Neural cell (in vitro differentiated cells): ENCODE results near the gene FHIT.

ENCODE experiments used
- EP300 ChIP-seq: fragments of 450-650 bp; conservative IDR thresholded peaks from 2 replicates; pipeline ENCODE4 v1.6.1; 2014; ENCODE audit warnings: antibody characterized with exemption, mild to moderate bottlenecking, moderate library complexity; ENCODE audit not compliant: poor library complexity, severe bottlenecking
- RAD21 ChIP-seq: fragments of 450-650 bp; conservative IDR thresholded peaks from 2 replicates; pipeline ENCODE4 v1.6.1; 2014; ENCODE audit warnings: antibody characterized with exemption, mild to moderate bottlenecking, moderate library complexity
- REST ChIP-seq: IDR thresholded peaks from 2 replicates; pipeline ENCODE4 v1.6.1; 2012; ENCODE audit warnings: borderline replicate concordance
- SMC3 ChIP-seq: fragments of 450-650 bp; conservative IDR thresholded peaks from 2 replicates; pipeline ENCODE4 v1.6.1; 2014; ENCODE audit warnings: antibody characterized with exemption, mild to moderate bottlenecking, moderate library complexity; ENCODE audit not compliant: poor library complexity
- TF ChIP-seq, protein P1 (sequence below): fragments of 450-650 bp; IDR thresholded peaks from 2 replicates; pipeline ENCODE4 v1.5.1; 2014; ENCODE audit warnings: antibody characterized with exemption, mild to moderate bottlenecking, moderate library complexity; ENCODE audit not compliant: poor library complexity, severe bottlenecking

DNA sequence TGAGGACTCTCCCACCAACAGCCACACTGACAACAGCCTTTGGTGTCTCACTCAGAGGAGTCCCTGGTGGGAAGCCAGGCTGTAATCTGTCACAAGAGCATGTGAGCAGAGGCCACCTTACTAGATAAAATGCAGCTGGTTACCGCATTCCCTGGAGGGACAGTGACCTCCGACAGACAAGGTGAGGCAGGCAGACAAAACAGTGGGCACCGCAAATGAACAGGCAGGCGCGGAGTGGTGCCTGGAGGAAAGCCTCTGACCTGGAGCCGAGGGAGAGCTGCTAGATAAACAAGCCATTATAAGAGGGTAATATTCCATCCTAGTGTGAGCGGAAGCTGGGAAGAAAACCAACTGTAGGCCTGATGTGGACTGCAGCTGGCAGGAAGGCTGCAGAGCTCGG lies 736.4 kb downstream of the FHIT start:
- TF ChIP-seq EP300 (no peak), SMC3 (no peak), REST (no peak), RAD21 (no peak)
- TF ChIP-seq, protein P1, sequence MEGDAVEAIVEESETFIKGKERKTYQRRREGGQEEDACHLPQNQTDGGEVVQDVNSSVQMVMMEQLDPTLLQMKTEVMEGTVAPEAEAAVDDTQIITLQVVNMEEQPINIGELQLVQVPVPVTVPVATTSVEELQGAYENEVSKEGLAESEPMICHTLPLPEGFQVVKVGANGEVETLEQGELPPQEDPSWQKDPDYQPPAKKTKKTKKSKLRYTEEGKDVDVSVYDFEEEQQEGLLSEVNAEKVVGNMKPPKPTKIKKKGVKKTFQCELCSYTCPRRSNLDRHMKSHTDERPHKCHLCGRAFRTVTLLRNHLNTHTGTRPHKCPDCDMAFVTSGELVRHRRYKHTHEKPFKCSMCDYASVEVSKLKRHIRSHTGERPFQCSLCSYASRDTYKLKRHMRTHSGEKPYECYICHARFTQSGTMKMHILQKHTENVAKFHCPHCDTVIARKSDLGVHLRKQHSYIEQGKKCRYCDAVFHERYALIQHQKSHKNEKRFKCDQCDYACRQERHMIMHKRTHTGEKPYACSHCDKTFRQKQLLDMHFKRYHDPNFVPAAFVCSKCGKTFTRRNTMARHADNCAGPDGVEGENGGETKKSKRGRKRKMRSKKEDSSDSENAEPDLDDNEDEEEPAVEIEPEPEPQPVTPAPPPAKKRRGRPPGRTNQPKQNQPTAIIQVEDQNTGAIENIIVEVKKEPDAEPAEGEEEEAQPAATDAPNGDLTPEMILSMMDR: no peak
